NCI-H1436 (cell line): ENCODE measurements around the gene RPL28.

ENCODE experiments used
- DNase-seq: peaks from one replicate; lab custom pipeline; 2025; lab: John Stamatoyannopoulos, UW

Gene RPL28

GRCh38 chr19:55353356-55353802 is 32.4 kb upstream of the RPL28 start:
- DNase-seq = no peak

DNA sequence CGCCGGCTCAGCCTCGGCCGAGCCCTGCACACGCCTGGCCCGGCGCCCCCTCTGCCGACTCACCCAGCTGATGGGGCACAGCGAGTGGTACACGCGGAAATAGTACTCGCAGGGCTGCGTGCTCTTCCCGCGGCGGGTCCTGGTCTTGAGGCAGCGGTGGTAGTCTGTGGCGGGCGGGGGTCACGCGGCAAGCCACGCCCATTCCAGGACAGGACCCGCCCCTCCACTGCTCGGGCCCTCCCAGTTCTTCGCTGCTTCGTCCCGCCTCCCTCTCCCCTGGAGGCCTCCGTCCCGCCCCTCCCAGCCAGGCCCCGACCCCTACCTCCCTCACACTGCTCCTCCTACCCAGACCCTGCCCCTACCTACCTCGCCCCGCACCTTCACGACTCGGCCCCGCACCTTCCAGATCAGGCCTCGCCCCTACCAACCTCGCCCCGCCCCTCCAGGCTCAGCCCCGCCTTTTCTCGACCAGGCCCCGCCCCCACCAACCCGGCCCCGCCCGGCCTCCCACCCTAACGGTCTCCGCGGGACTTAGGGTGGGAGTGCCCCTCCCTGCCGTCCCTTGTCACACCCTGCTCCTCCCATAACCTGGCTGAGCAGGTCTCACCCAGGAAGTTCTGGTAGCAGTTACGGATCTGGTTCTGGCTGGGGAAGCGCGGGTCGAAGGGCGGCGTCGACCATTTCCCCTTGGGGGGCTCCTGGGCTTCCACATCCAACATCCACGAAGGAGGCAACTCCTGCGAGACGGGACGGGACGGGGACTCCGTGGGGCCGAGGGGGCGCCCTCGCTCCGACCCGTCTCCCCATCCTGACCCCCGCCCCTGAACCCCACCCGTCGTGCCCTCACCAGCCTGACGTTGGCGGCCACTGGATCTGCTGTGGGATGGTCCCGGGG is 31.7 kb upstream of the RPL28 start:
- peak; percentile 72 for DNase-seq

- no peak for DNase-seq
These were observed 31.0 kb upstream of the RPL28 start, which contains the start of gene COX6B2 for GRCh38 chr19:55354698-55355212. COX6B2 (minus strand) TSS chr19:55354719; CDS start chr19:55354521, 198 bp downstream.

- DNase-seq = no peak
These were observed 30.4 kb upstream of the RPL28 start for GRCh38 chr19:55355213-55355821.

DNA sequence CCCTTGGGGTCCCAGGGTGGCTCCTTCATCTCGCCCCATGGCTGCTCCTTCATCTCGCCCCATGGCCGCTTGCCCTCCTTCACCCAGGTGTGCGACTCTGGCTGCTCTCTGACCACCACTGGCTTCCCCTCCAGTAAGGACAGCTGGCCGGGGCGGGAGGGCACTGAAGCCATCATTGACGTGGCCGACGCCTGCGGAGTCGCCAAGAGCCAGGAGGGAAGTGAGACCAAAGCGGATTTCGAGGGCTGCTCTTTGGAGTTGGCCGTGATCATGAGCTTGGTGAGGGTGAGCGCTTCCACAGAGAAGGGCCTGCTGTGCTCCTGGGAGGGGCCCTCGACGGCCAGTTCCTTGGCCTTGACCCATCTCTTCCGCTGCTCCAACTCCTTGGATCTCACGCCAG is 27.2 kb upstream of the RPL28 start:
- no peak for DNase-seq

- DNase-seq = no peak
These were observed 26.5 kb upstream of the RPL28 start for GRCh38 chr19:55358943-55359908.

DNA sequence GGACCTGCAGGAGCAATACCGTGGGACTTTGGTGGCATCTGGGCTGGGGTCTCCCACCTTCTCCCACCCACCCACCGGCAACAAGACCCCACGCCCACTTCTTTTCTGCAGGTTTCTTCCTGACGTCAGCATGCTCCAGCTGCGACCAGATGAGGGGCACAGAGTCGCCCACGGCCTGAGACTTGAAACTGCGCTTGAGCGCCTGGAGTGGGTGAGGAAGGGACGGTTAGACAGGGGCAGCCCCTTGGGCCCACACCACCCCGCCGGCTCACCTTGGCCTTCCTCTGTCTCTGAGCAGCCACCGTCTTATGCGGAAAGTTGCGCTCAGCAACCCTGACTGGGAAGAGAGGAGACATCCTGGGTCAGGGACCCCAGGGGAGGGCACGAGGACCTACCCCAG is 24.8 kb upstream of the RPL28 start:
- no peak for DNase-seq

GRCh38 chr19:55362174-55362989 is 23.4 kb upstream of the RPL28 start:
- no peak for DNase-seq

DNA sequence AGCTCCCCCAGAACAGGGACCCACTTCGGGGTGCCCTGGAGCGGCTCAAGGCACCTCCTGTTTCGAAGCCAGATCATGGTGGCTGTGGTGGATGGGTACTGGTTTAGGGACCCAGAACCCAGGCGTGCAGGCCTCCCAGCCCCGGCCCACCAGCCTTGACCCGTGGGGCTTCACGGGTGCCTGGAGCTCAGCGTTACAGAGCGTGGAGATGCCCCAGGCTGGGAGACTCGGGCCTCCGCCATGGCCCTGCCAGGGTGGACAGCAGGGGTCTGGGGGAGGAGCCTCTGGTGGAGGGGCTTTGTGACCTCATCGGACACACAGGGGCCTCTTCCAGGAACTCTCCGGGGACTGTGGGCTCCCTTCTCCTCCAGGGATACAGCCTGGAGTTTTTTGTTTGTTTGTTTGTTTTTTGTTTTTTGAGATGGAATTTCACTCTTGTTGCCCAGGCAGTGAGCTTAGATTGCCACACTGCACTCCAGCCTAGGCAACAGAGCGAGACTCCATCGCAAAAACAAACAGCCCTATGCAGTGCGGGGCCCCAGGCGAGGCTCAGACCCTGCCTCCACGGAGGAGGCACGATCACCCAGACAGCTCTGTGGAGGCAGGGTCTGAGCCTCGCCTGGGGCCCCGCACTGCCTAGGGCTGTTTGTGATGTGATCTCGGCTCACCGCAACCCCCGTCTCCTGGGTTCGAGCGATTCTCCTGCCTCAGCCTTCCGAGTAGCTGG is 22.6 kb upstream of the RPL28 start, which contains the start of gene GARIN5B:
TSS of gene GARIN5B (minus strand) at position 271 of the 727 bp plus-strand sequence. CDS start at position 77, 194 bp downstream.
- DNase-seq = no peak

DNA sequence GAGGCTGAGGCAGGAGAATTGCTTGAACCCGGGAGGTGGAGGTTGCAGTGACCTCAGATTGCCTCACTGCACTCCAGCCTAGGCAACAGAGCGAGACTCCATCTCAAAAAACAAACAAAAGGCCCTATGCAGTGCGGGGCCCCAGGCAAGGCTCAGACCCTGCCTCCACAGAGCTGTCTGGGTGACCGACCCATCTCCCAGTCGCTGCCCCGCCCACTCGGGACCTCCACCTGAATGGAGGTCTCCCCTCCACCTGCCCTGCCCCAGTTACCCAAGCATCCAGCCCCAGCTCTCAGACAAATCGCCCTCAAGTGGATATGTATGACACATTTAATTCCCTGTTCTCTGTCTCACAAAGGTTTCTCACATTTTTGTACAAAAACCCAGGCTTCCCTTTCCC is 20.5 kb upstream of the RPL28 start:
- DNase-seq = no peak

DNA sequence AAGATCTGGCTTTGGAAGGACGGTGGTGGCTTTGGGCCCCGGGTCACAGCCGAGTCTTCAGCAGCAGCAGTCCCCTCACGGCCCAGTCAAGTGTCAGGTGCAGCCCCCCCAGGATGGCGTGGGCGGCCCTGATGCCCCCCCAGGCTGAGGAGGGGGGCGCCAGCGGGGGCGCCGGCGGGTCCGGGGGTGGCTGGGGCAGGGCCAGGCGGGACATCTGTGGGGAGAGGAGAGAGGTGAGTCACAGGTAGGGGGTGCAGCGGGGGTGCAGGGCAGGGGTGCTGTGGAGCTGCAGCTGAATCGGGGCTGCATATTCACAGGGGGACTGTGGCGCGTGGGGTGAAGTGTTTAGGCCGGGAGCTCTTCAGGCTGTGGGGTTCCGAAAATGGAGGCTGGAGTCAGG is 19.8 kb upstream of the RPL28 start:
- no peak for DNase-seq

GRCh38 chr19:55366790-55367189 is 18.9 kb upstream of the RPL28 start:
- DNase-seq = no peak

DNA sequence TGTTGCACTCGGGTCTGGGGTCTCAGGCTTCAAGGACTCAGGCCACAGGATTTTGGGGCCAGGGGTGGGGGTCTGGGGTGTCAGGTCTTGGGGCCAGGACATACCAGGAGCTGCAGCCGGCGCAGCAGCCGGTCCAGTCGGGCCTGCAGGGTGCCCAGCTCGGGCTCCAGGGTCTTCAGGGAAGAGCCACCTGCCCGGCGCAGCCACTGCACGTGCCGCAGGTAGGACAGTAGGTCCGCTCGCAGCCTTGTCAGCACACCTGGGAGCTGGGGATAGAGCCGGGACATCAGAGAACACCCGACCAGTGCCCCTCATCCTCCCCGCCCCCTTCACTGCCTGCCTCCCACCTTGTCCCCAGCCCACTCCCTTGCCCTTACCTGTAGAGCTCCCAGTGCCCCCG is 17.6 kb upstream of the RPL28 start:
- no peak for DNase-seq

DNA sequence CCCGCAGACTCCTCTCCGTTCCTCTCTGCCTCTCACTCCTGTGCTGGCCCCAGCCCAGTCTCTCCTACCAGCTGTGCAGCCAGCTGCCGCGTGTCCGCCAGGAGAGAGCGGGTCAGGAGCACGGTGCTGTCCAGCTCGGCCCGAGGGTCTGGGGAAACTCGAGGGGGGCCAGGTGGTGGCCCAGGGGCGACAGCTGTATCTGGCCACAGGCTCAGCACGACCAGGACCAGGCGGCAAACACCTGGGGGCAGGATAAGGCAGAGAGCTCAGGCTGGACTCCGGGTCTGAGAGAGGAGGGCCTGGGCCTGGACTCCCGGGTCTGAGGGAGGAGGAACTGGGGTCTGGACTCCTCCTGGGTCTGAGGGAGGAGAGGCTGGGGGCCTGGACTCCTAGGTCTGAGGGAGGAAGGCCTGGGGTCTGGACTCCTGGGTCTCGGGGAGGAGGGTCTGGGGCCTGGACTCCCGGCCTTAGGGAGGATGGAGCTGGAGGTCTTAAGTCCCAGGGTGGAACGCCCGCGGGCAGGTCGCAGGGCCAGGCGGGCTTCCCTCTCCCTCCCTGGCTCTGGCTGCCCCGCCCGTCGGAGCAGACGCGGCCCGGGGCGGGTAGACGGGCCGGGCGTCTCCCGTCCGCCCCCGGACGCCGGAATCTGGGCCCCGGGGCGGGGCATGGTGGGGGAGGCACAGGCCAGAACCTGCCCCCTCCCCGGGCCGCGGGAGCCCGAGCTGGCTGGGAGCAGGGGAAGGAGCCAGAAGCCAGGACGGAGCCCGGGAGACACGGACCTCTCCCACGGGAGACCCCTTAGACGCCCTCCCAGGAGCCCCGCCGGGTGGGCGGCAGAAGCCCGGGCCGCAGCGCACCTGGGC is 16.8 kb upstream of the RPL28 start:
- DNase-seq = no peak

DNA sequence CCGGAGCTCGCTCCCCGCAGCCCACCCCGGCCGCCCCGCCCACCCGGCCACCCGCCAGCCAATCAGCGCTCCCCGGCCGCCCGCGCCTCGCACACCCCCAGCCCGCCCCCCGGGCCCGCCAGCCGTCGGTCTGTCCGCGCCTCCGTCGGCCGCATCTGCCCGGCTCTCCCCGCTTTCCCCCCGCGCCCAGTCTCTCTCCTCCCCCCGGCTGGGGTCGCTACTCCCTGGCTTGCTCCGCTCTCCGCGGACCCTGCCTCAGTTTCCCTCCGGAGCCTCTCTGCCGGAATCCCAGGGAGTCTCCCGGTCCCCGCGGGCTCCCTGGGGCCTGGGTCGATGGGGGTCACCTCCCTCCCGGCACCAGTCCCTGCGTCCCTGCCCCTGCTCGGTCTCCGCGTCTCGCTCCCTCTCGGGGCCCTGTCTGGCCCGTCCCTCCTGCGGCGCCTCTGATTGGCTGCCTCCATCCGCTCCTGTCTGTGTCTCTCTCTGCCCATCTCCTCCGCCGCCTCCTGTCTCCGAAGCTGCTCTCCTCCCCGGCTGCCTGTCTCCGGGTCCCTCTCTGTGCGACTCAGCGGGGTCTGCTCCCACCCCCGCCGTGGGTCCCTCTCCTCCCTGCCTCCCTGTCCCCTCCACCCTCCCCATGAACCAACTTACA is 16.0 kb upstream of the RPL28 start:
- peak; percentile 30 for DNase-seq

- DNase-seq = no peak
These were observed 15.3 kb upstream of the RPL28 start, which contains the start of gene IL11 for GRCh38 chr19:55370305-55370988. IL11 (minus strand) TSS chr19:55370463; CDS start chr19:55370310, 153 bp downstream.

DNA sequence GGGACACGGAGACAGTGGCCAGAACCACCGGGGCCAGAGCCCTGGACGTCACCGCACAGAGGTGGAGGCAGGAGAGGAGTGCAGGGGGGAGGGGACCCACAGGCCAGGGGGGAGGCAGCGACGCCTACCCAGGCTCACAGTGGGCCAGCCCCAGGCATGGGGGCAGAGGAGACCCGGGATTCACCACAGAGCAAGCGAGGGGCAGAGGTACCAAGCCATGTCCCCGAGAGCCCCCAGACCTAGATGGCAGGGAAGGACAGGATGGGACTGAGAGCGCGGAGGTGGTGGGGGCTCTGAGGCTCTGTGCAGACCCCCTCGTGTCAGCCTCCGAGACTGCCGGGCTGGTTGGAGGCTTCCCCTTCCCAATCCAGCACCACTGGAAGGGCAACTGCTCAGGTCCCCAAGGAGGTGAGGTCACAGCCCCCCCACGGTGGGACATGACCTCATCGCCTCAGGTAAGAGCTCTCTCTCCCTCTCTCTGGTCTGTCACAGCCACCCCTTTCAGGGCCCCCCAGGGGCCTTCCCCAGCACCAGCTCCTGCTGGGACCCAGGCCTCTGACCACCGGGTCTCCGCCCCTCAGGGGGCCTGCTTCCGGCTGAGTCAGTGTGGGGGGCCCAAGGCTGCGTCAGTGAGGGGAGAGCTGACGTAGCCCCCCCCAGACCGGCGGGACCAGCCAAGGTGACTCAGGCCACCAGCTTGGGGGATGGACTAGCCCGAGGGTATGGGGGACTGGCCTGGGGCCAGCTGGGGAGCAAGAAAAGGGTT is 13.2 kb upstream of the RPL28 start:
- no peak for DNase-seq
